ENCODE results near the gene FAIM2.

GRCh38 chr12:49824416-49824815 lies 79.3 kb downstream of the FAIM2 start:
- no peak for TF ChIP-seq POLR2A (IDR thresholded peaks at IDR 0.05)
- TF ChIP-seq CTCF (IDR thresholded peaks at IDR 0.05), result no peak
- no peak for TF ChIP-seq POLR2AphosphoS5 (IDR thresholded peaks at IDR 0.05)
- TF ChIP-seq EP300 (IDR thresholded peaks at IDR 0.05), result no peak
